ENCODE results near the gene AGO4. TPM values are rescaled to one million over a fixed set of nuclear protein-coding genes. Genes with fewer than 3 reads are reported as not detected.

Gene AGO4
- polyA plus RNA-seq, 2 of the 4 experiments (the other 2 are of a cell fraction) = 3.1 to 4.7 TPM

- CTCF ChIA-PET = no interaction called here
- no peak overlapping the region for H3K27ac ChIP-seq
- ATAC-seq (no peak), DNase-seq (ENCODE audit: low read depth in 1 of 2, low spot score in 1 of 2) (no peak), FAIRE-seq (no peak)
- TF ChIP-seq CEBPB (IDR thresholded peaks at IDR 0.05) = no peak
- TF ChIP-seq CTCF (IDR thresholded peaks at IDR 0.05) = no peak
- no peak for TF ChIP-seq CHD2 (IDR thresholded peaks at IDR 0.05; ENCODE audit: low read length, partially characterized antibody)
- no peak for TF ChIP-seq MYC (IDR thresholded peaks at IDR 0.05; ENCODE audit: borderline replicate concordance, low read length)
- no peak for TF ChIP-seq RARB (CRISPR knock-in tag; IDR thresholded peaks at IDR 0.05)
- no peak for TF ChIP-seq BHLHE40 (IDR thresholded peaks at IDR 0.05; ENCODE audit: low read depth, low read length)
- no peak for TF ChIP-seq HOXB5 (CRISPR knock-in tag; IDR thresholded peaks at IDR 0.05)
- no peak for TF ChIP-seq RAD21 (conservative IDR thresholded peaks at IDR 0.05 in 1 of 2, IDR thresholded peaks at IDR 0.05 in 1 of 2)
- no peak for TF ChIP-seq PHF8 (IDR thresholded peaks at IDR 0.05; ENCODE audit: borderline replicate concordance, low read depth)
- no peak for TF ChIP-seq RCOR1 (IDR thresholded peaks at IDR 0.05; ENCODE audit: low read depth, low read length)
- TF ChIP-seq ELK1 (IDR thresholded peaks at IDR 0.05; ENCODE audit: low read depth, low read length) = no peak
- no peak for TF ChIP-seq RFX5 (IDR thresholded peaks at IDR 0.05)
- TF ChIP-seq GATA3 (IDR thresholded peaks at IDR 0.05; ENCODE audit: borderline replicate concordance) = no peak
- no peak for TF ChIP-seq PBX3 (IDR thresholded peaks at IDR 0.05)
- no peak for TF ChIP-seq KDM5A (IDR thresholded peaks at IDR 0.05)
- TF ChIP-seq ZSCAN20 (CRISPR knock-in tag; IDR thresholded peaks at IDR 0.05) = no peak
- no peak for TF ChIP-seq HDAC2 (IDR thresholded peaks at IDR 0.05)
- 0 out of 3 replicates have a peak, but pooled peaks cover 2% of the 10 kb centered on the region for H3K4me1 ChIP-seq
- no peak overlapping the region for H3K4me3 ChIP-seq
- POLR2A ChIA-PET = no interaction called here
- no peak overlapping the region for H3K4me2 ChIP-seq
- no peaks in the 10 kb centered on the region for H3K9me3 ChIP-seq
Observed at GRCh38 chr1:35763201-35763600, 44.6 kb upstream of the AGO4 start.

GRCh38 chr1:35764283-35764682 is 43.5 kb upstream of the AGO4 start:
- ChIA-PET CTCF (interaction anchor here (0.8 kb wide), 1 partner anchor 198 kb away, joined by 3 read pairs; no protein-coding TSS in a partner anchor), POLR2A (no interaction called here)

More at GRCh38 chr1:35764283-35764682, 43.5 kb upstream of the AGO4 start:
- no peak for DNase-seq (ENCODE audit: low read depth in 1 of 2, low spot score in 1 of 2)
- H3K4me2 ChIP-seq = no peak overlapping the region
- ATAC-seq = no peak
- H3K4me3 ChIP-seq = no peak overlapping the region
- WGBS (ENCODE audit: missing lambda C conversion rate) = 97% methylated on average over 3 of the region's 3 CpGs
- FAIRE-seq = no peak
- H3K9me3 ChIP-seq = no peaks in the 10 kb centered on the region
- 0 out of 3 replicates have a peak, but pooled peaks cover 5% of the 10 kb centered on the region for H3K4me1 ChIP-seq
- TF ChIP-seq FOSB (CRISPR knock-in tag; IDR thresholded peaks at IDR 0.05) (no peak), RNF2 (IDR thresholded peaks at IDR 0.05; ENCODE audit: borderline replicate concordance, low read depth) (no peak), HOXB5 (CRISPR knock-in tag; IDR thresholded peaks at IDR 0.05) (no peak), CHD2 (IDR thresholded peaks at IDR 0.05; ENCODE audit: low read length, partially characterized antibody) (no peak), PHF8 (IDR thresholded peaks at IDR 0.05; ENCODE audit: borderline replicate concordance, low read depth) (no peak), ZNF302 (CRISPR knock-in tag; IDR thresholded peaks at IDR 0.05) (no peak), TP53 (CRISPR knock-in tag; IDR thresholded peaks at IDR 0.05) (no peak), MAFK (IDR thresholded peaks at IDR 0.05; ENCODE audit: partially characterized antibody) (no peak), CTCF (IDR thresholded peaks at IDR 0.05) (no peak), EHMT2 (IDR thresholded peaks at IDR 0.05; ENCODE audit: low read depth) (no peak), MAZ (IDR thresholded peaks at IDR 0.05; ENCODE audit: borderline replicate concordance, low read depth, low read length) (no peak), ELK1 (IDR thresholded peaks at IDR 0.05; ENCODE audit: low read depth, low read length) (no peak), HOXA7 (CRISPR knock-in tag; IDR thresholded peaks at IDR 0.05) (no peak), NR3C1 (IDR thresholded peaks at IDR 0.05) (no peak), JUNB (IDR thresholded peaks at IDR 0.05) (no peak), FOXS1 (CRISPR knock-in tag; IDR thresholded peaks at IDR 0.05) (no peak), MAX (IDR thresholded peaks at IDR 0.05) (no peak), HDAC2 (IDR thresholded peaks at IDR 0.05) (no peak), CBX2 (IDR thresholded peaks at IDR 0.05; ENCODE audit: borderline replicate concordance, low read depth) (no peak)
- no peak overlapping the region for H3K27ac ChIP-seq

All from A549 (cell line).